Forelimb muscle (tissue), 1 donor: Measurements from ENCODE around the gene MRTFA. TPM values are rescaled to one million over a fixed set of nuclear protein-coding genes. Genes with fewer than 3 reads are reported as not detected.

Experiments
- DNase-seq: peaks from one replicate; pipeline ENCODE4 v3.0.0-alpha.2; 2013; ENCODE audit warnings: low read depth
- polyA plus RNA-seq: library from polyadenylated mRNA; unstranded; fragments of 120-200 nt; gene quantifications from one replicate; pipeline ENCODE4 v1.2.1, GENCODE V29; 2013; ENCODE audit not compliant: insufficient read length

Gene MRTFA
- polyA plus RNA-seq, 1 donor: 25.8 TPM

GRCh38 chr22:40410731-40411505 lies 225.6 kb downstream of the MRTFA start:
- DNase-seq: no peak

- no peak for DNase-seq
Measured at GRCh38 chr22:40410272-40410671, 226.2 kb downstream of the MRTFA start.

- no peak for DNase-seq
Measured at GRCh38 chr22:40409613-40410113, 226.9 kb downstream of the MRTFA start.

- DNase-seq: no peak
Measured at GRCh38 chr22:40408718-40409612, 227.6 kb downstream of the MRTFA start.

GRCh38 chr22:40407831-40408717 lies 228.4 kb downstream of the MRTFA start:
- no peak for DNase-seq

- no peak for DNase-seq
Measured at GRCh38 chr22:40407021-40407761, 229.3 kb downstream of the MRTFA start.

GRCh38 chr22:40406063-40406890 lies 230.2 kb downstream of the MRTFA start:
- no peak for DNase-seq

GRCh38 chr22:40405178-40406062 lies 231.1 kb downstream of the MRTFA start:
- no peak for DNase-seq

GRCh38 chr22:40404251-40405177 lies 232.0 kb downstream of the MRTFA start:
- DNase-seq: no peak

GRCh38 chr22:40403651-40404050 lies 232.9 kb downstream of the MRTFA start:
- DNase-seq: no peak

- DNase-seq: no peak
Measured at GRCh38 chr22:40403141-40403540, 233.4 kb downstream of the MRTFA start.

GRCh38 chr22:40401981-40402406 lies 234.5 kb downstream of the MRTFA start:
- no peak for DNase-seq

- DNase-seq: no peak
Measured at GRCh38 chr22:40401532-40401931, 235.0 kb downstream of the MRTFA start.

- no peak for DNase-seq
Measured at GRCh38 chr22:40400159-40400558, 236.4 kb downstream of the MRTFA start.

- no peak for DNase-seq
Measured at GRCh38 chr22:40399621-40400020, 236.9 kb downstream of the MRTFA start.

GRCh38 chr22:40397396-40397795 lies 239.1 kb downstream of the MRTFA start:
- no peak for DNase-seq

- no peak for DNase-seq
Measured at GRCh38 chr22:40396882-40397281, 239.6 kb downstream of the MRTFA start.

- DNase-seq: no peak
Measured at GRCh38 chr22:40395607-40396006, 240.9 kb downstream of the MRTFA start.
